GM19324 (cell line): ENCODE results near the gene DCD.

Experiments
- ATAC-seq: cut with Tn5 transposase; IDR thresholded peaks from one replicate; pipeline ENCODE4 v1.9.1; 2021; ENCODE audit warnings: mild to moderate bottlenecking, moderate library complexity; ENCODE audit not compliant: unreplicated experiment, low FRiP score

The DCD gene

DNA sequence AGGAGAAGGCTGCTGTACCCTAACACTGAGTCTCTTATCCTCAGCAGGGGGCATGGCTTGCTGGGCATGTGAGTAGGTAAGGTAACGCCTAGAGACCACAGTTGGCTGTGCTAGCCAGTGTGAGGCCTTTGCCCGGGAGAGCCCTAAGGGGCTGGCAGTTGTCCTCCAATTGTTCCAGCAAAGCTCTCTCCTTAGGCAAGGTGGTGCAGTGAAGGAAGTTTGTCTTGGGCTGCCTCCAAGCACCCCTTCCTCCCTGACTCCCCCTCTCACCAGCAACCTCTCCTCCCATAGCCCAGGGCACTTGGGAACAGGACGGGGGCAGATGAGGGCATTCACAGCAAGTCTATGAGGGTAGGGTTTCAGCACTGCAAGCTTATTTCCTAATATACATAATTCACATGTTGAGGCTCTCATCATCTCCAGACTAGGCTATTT, 36.4 kb downstream of the DCD start:
- ATAC-seq: no peak

DNA sequence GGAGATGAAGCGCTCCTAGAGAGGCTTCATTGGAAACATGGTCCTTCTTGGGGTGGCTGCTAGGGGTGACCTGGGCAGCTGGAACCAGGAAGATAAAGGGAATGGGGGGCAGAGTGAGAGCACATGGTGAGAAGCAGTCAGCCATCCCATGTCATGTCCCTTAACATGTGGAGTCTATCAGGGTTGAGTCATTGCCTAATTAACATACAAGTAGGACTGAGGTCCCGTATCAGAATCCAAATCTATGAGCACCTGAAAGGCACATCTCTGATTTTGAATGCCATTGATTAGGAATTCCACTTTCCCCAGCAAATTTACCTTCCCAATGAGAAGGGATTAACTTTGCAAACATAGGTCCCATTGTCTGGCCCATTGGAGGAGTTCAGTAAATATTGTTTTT, 39.4 kb downstream of the DCD start:
- ATAC-seq: no peak

DNA sequence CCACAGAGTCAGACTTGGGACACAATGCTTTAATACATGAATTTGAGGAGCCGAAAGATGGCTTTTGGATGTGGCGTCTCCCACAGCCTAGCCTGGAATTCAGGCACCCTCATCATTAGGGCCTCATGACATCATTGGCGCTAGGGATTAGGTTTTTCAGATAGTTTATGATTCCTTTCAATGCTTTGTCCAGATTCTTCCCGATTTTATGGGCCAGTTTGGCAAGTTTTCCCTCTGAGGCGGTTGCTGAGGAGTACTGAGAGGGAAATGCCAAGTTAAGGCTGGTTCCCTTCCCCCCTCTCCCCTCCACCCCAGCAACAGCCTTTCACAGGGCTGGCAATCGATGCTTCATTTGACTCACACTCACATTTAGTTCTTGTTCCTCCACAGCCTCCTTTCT, 40.0 kb downstream of the DCD start:
- ATAC-seq: no peak

DNA sequence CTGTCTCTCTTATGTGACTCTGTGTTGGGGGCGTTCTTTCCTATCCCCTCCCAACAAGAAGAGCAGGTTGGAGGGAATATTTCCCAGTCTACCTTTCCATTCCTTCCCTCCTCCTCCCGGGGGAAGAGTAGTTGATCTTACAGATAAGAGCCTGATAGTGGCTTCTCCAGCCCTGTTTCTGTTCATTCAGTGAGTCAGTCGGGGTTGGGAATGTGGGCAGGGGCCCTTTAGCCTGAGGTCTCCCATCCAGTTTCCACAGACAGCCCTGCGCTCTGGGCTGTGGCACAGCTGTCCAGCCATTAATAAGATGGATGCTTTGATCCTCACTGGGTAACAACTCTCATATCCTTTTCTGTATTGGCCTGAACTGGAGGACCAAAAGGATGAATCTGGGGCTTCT, 41.6 kb downstream of the DCD start:
- no peak for ATAC-seq

DNA sequence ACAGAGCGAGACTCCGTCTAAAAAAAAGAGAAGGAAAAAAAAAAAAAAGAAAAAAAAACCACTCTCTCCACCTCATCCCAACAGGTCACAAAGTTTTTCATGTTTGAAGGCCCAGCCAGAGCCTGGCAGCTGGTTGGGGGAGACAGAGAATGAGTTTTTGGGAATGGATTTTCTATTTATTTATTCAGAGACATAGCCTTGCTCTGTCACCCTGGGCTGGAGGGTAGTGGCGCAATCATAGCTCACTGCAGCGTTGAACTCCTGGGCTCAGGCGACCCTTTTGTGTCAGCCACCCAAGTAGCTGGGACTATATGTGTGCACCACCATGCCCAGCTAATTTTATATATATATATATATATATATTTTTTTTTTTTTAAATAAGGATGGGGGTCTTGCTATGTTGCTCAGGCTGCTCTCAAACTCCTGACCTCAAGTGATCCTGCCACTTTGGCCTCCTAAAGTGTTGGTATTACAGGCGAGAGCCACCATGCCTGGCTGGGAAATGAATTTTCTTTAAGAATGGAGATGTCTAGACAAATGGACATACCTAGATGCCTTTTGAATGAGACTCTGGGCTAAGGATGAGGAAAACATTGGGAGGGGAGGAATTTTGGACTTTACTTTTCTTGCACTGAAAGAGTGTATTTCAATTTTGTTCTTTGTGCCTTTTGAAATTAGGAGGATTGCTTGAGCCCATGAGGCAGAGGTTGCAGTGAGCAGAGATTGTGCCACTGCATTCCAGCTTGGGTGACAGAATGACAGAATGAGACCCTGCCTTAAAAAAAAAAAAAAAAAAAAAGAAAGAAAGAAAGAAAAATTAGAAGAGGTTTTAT, 42.8 kb downstream of the DCD start:
- ATAC-seq: no peak

DNA sequence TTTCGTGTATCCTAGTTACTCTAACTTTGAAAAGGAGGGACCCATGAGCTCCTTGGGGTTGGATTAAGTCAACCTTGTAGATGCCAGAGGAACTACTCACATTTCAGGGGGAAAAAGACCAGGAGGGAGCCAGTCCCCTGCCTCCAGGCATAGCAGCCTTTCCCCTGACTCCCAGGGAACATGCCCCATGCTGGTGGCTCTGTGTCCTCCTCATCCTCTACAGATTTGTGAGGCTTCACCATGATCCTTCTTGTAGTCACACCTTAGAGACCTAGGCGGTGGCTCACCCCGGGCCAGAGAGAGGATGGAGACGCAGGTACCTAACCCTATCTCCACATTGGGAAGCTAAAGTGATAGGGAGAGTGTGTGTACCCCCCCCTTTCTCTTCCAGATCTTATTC, 43.7 kb downstream of the DCD start:
- no peak for ATAC-seq

DNA sequence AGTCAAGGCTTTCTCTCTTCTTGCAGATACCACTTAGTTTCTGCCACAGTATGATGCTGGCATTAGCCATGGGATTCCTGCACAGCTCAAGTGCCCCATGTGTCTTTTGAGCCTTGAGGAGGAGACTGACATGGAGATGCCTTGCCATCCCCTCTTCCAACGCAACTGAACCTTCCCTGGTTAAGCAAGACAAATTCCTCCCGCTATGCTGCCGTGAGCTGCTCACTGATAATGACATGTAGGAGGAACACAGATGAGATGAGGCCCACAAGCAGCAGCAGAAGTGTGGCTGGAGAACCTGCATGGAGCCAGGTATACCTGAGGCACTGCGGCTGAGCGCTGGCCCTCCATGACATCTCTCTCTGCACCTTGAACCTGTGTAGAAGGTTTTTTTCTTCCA, 44.3 kb downstream of the DCD start:
- no peak for ATAC-seq

DNA sequence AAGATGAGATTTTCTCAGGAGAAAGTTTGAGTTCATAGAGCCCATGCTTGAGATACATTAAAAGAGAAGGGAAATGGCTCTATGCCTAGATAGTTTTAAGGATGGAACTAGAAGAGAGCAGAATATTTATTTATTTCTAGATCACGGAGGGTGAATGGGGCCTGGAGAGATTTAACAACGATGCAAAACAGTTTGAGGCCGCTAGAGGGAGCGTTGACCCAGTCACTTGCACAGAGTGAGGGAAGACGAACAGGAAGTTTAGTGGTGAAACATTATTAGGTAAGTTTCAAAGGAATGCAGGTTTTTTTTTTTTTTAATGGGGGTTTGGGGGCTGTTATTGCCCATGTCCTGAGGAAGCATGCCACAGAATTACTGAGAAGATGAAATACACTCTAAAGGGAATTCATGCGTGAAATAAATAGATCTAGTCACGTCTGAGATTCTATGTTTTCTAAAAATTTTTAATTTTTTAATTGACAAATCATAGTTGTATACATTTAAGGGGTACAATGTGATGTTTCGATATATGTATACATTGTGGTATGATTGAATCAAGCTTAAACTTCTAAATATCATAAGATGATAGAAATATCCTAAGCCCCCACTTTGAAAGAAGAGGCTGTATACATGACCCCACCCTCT, 44.9 kb downstream of the DCD start:
- peak; percentile 64 for ATAC-seq

DNA sequence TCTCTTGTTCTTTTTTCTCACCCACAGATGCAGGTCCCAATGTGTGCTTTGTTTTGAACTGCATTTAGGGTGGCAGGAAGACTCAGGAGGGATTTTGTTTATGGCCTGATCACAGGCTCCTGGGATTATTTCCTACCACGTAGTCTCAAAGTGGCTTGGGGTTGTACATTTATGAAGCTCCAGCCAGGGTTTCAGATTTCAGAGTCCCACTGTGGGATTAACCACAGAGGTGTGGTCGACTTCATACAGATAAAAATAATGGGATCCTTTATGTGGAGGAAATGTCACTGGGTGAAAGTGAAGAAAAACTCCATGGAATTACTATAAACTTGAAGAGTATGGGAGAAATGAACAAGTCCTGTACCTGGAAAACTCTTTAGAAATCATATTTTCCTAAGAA, 45.5 kb downstream of the DCD start:
- ATAC-seq: no peak

DNA sequence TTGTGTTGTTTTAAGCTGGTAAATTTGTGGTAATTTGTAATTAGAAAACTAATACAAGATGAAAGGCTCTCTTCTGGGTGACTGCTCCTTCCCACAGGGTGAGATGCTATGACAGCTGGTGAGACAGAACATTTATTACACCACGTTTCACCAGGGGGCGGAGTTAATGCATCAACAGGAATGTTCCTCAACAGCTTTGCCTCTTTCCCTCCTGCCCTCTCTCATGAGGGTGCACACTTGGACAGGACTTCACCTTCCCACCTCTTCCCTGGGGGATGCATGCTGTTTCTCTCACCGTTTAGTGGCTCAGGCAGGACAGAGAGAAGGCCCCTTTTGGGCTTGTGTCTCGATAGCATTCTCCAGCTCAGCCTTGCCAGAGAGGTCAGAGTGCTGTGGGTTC, 46.3 kb downstream of the DCD start:
- no peak for ATAC-seq

DNA sequence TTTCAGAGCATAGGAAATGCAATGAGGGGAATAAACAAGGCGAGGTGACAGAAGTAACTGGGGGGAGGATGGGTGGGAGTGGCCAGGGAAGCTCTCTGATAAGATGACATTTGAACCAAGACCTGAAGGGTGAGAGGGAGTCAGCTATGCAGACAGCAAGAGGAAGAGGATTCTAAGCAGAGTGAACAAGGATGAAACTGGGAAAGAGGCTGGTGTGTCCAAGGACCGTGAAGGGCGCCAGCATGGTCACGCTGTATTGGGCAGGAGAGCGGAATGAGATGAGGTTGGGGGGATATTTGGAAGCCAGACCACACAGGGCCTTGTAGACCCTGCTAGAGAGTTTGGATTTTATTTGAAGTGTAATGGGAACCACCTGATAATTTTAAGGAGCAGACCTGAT, 49.2 kb downstream of the DCD start:
- ATAC-seq: no peak

DNA sequence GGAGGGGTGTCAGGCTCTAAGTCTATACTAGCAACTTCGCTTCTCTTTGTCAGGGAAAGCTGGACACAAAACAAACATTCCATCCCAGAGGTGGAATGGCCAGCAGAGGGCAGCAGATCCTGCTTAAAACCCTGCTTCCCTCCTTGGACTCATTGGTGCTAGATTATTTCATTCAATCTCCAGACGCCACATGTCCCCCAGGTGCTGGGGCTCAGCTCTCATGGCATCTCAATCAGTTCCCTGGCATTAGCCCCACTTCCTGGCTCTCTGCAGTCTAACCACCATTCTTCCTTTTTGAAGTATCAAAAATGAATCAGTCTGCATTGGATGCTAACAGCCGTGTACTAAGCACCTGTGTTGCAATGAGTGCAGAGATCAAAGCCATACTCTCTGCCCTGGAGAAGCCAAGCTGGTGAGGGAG, 51.6 kb downstream of the DCD start:
- no peak for ATAC-seq

DNA sequence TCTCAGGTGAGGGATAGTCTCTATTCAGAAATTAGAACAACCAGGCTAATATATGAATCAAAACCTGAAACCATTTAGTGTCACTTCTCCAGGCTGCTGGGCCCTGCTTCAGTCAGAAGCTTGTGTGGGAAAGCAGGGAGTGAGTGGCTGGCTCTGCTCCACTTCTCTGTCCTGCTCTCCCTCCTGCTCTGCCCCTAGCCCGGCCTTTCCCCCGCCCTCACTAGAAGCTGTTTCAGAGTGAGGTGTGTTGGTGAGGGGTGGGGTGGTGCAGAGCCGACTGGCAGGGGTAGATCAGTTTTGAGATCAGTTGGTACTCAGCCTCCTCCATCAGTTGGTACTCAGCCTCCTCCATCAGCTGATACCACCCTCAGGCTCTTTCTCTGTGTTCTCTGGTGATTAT, 52.7 kb downstream of the DCD start:
- no peak for ATAC-seq
